Stimulated activated effector memory CD8-positive, alpha-beta T cell treated with anti-CD3 and anti-CD28 coated beads, Interleukin-12 subunit alpha, Interleukin-12 subunit beta, amount 100 ng/mL, for 72 hours (primary cell): ENCODE data around the gene SAG.

Experiments
- ATAC-seq: fragments of 150-1000 bp; cut with Tn5 transposase; 2 replicates; pipeline ENCODE4 v1.10.0; 2021
- DNase-seq, 2 donors: peaks; one replicate each; pipeline ENCODE4 v3.0.0; 2021 to 2022; ENCODE audit warnings: low spot score in 2 of 2
- H3K27ac Mint-ChIP-seq: one replicate; pipeline ENCODE4 v1.8.0; 2022; ENCODE audit warnings: mild to moderate bottlenecking, mixed read lengths
- H3K36me3 Mint-ChIP-seq: one replicate; pipeline ENCODE4 v1.8.0; 2022; ENCODE audit warnings: mild to moderate bottlenecking, mixed read lengths
- H3K4me1 Mint-ChIP-seq: one replicate; pipeline ENCODE4 v1.8.0; 2022; ENCODE audit warnings: mixed read lengths
- H3K4me3 Mint-ChIP-seq: one replicate; pipeline ENCODE4 v1.8.0; 2022; ENCODE audit warnings: mild to moderate bottlenecking, mixed read lengths
- H3K9me3 Mint-ChIP-seq: one replicate; pipeline ENCODE4 v1.8.0; 2022; ENCODE audit warnings: mixed read lengths

SAG gene

DNA sequence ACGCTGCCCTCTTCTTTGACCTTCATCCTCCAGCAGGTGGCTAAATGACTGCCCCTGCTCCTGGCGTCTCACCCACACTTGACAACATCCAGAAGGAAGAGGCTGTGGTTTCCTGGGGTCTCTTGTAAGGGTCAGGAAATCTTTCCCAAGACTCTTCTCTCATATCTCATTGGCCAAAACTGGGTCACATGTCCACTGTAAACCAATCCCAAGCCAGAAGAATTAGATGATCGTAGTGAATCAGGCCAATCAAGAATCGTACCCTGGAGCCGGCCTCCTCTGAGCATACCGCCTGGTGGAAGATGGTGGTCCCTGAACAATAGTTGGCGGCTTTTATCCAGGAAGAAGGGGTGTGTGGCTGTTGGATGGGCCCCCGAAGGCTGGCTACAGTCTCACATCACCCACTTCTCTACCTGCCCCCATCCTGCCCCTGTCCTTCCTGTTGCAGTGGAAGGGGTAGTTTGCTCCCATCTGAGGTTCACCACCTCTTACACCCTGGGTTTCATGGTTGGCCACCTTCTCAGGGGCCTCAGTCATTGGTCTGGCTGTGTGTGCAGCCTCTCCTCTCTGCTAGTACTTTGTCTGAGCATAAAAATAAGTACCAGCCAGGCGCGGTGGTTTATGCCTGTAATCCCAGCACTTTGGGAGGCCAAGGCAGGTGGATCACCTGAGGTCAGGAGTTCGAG, 3.8 kb downstream of the SAG start:
- ATAC-seq (peak; percentile 32), DNase-seq (no peak)
- H3K27ac Mint-ChIP-seq, result no peak overlapping the region
- no peak overlapping the region for H3K4me3 Mint-ChIP-seq
- H3K36me3 Mint-ChIP-seq, result no peaks in the 10 kb centered on the region
- no peaks in the 10 kb centered on the region for H3K9me3 Mint-ChIP-seq
- H3K4me1 Mint-ChIP-seq, result peaks cover 22% of the 10 kb centered on the region

DNA sequence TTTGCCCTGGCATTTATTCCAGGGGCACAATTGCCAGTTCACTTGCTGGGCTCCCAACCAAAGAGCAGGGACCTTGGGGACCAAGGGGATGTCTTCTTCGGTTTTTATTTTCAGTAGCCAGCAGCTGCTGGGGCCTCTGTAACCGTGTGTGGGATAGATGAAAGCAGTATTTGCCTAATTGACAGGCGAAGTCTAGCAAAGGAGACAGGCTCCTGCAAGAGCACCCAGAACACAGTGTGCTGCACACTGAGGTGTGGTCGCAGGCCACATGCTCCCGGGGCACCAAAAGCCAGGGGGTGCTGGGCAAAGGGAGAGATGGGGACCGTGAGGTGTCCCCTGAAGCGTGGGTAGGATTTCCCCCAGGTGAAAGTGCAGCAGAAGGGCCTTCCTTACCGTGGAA, 5.3 kb downstream of the SAG start:
- no peaks in the 10 kb centered on the region for H3K9me3 Mint-ChIP-seq
- DNase-seq (no peak), ATAC-seq (no peak)
- H3K36me3 Mint-ChIP-seq, result no peaks in the 10 kb centered on the region
- peaks cover 22% of the 10 kb centered on the region for H3K4me1 Mint-ChIP-seq
- no peak overlapping the region for H3K4me3 Mint-ChIP-seq
- peak overlapping the region; percentile 62 for H3K27ac Mint-ChIP-seq

DNA sequence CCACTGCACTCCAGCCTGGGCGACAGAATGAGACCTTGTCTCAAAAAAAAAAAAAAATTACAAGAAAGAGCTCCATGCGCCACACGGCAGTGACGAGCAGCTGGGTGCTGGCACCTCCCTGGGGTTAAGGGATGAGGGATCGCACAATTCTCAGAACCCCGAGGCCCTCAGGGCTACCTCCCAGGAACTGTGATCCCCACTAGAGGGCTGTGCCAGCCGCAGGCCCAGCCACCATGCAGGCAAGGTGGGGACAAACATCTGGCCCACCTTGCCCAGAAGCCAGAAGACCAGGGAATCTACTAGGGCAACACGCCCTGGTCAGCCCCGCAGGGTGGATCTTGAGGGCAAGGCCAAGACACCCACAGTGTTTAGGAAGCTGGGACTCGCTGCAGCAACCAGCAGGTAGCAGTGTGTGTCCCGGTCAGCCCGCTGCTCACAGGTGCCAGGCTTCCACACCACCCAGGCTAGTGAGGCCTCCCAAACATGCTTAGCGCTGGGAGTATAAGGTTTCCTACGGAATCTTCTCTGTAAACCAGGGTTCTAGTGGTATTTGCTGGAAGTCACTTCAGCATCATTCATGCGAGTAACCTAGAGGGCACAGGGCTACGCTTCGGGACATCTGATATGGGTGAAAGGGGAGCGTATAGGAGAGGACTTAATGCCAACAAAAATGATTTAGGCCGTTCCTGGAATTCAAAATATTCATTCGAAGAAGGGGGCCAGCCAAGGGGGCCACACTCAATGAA, 6.7 kb downstream of the SAG start:
- ATAC-seq (no peak), DNase-seq (no peak)
- H3K27ac Mint-ChIP-seq, result no peak overlapping the region
- H3K36me3 Mint-ChIP-seq, result no peaks in the 10 kb centered on the region
- H3K9me3 Mint-ChIP-seq, result no peaks in the 10 kb centered on the region
- no peak overlapping the region for H3K4me3 Mint-ChIP-seq
- H3K4me1 Mint-ChIP-seq, result peaks cover 22% of the 10 kb centered on the region

DNA sequence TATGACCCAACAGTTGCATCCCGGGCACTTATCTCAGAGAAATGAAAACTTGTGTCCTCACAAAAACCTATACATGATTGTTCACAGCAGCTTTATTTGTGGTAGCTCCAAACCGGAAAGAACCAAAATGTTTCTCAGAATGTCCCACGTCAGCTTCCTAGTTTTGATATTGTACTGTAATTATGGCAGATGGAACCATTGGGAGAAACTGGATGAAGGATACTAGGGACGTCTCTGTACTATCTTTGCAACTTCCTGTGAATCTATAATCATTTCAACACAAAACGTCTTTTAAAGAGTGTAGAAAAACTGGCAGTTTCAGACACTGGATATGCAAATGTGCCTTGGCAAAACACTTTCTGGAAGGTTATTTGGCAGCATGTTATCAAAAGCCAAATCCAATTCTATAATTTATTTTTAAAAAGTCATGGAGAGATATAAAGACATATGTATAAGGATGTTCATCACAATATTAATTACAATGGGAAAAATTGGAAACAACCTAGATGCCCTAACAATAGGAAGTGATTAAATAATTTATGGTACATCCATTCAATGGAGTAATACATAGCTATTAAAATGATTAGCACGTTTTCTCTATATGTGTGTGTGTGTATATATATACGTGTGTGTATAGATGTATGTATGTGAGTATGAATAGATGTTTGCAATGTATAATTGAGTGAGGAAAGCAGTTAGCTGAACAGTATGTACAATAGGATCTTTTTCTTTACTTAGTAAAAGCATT, 9.8 kb downstream of the SAG start:
- Mint-ChIP-seq H3K36me3 (no peaks in the 10 kb centered on the region), H3K4me3 (no peak overlapping the region), H3K4me1 (peaks cover 6% of the 10 kb centered on the region), H3K27ac (no peak overlapping the region), H3K9me3 (no peaks in the 10 kb centered on the region)
- DNase-seq (no peak), ATAC-seq (no peak)

DNA sequence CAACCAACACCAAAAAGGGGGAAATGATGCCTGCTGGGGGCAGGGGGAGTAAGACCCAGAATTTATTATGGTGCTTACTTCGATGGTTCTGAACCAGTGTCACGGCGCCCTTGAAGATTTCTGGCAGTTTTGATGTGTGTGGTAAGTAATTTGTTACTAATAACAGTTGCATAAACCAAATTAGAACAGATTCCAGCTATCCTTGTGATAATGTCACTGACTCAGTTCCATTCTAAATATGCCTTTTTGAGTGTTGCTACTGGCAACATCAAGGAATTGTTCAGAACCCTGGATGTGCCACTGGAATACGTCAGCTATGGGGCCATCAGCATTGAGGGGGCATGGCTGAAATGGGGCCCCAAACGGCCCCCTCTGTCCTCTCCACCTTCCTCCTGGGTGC, 11.6 kb downstream of the SAG start:
- Mint-ChIP-seq H3K4me3 (no peak overlapping the region), H3K4me1 (peaks cover 5% of the 10 kb centered on the region), H3K27ac (no peak overlapping the region), H3K36me3 (no peaks in the 10 kb centered on the region), H3K9me3 (no peaks in the 10 kb centered on the region)
- no peak for DNase-seq
- ATAC-seq, result no peak

DNA sequence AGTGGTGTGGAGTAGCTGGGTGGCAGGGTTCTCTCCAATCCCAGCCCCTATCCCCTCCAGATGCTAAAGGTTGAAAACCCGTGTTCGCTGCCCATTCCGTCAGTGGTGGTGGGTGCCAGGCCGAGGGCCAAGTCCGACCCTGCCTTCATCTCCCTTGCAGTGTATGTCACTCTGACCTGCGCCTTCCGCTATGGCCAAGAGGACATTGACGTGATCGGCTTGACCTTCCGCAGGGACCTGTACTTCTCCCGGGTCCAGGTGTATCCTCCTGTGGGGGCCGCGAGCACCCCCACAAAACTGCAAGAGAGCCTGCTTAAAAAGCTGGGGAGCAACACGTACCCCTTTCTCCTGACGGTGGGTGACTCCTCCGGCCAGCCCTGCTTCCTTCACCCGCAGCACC, 12.9 kb downstream of the SAG start:
- peaks cover 8% of the 10 kb centered on the region for H3K4me1 Mint-ChIP-seq
- no peak overlapping the region for H3K27ac Mint-ChIP-seq
- ATAC-seq, result no peak
- no peaks in the 10 kb centered on the region for H3K9me3 Mint-ChIP-seq
- no peak for DNase-seq
- no peak overlapping the region for H3K4me3 Mint-ChIP-seq
- H3K36me3 Mint-ChIP-seq, result no peaks in the 10 kb centered on the region

DNA sequence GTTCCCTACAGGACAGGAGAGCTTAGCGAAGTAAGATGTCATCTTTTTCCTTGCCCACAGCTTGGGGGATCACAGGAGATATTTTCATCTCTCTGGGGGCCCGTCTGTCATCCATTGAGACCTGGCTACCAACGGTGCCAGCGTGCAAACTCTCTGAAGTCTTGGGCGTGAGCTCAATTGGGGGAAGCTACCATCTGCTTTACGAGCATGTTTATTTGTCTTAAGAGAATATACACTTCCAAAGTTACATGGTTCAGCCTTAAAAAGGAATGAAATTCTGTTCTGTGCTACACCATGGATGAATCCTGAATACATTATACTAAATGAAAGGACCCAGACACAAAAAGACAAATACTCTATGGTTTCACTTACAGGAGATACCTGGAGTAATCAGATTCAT, 13.6 kb downstream of the SAG start:
- no peak for DNase-seq
- no peak for ATAC-seq
- H3K4me1 Mint-ChIP-seq, result peaks cover 8% of the 10 kb centered on the region
- no peak overlapping the region for H3K4me3 Mint-ChIP-seq
- H3K9me3 Mint-ChIP-seq, result no peaks in the 10 kb centered on the region
- no peak overlapping the region for H3K27ac Mint-ChIP-seq
- H3K36me3 Mint-ChIP-seq, result no peaks in the 10 kb centered on the region

DNA sequence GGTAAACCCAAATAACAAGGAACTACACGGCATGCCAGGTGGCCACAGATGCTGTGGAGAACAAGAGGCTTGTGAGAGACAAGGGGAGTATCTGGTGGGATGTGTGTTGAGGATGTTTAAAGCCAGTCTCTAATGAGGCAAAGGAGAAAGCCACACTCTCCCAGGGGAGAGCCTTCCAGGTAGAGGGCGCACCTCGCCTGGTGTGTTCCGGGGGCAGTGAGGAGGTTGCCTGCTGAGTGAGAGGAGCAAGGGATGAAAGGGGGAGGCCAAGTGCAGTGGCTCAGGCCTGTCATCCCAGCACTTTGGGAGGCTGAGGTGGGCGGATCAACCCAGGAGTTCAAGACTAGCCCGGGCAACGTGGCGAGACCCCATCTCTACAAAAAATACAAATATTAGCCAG, 16.2 kb downstream of the SAG start:
- Mint-ChIP-seq H3K9me3 (no peaks in the 10 kb centered on the region), H3K27ac (peak overlapping the region; percentile 27), H3K36me3 (no peaks in the 10 kb centered on the region), H3K4me3 (no peak overlapping the region), H3K4me1 (peaks cover 8% of the 10 kb centered on the region)
- ATAC-seq (no peak), DNase-seq (no peak)

DNA sequence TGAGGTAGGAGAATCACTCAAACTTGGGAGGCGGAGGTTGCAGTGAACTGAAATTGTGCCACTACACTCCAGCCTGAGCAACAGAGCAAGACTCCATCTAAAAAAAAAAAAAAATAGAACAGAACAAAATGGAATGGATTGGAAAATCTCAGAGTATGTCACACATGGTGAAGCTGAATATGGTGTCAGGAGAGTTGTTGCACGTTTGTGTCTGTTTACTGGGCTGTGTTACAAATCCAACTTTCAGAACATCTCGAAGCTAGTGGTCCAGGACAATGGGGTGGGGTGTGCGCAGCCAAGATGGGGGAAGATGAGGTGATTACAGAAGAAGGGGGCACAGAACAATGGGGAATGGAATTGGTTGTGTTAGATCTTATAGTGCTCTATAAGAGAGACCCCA, 17.6 kb downstream of the SAG start:
- DNase-seq (no peak), ATAC-seq (no peak)
- H3K4me1 Mint-ChIP-seq, result peaks cover 8% of the 10 kb centered on the region
- H3K27ac Mint-ChIP-seq, result no peak overlapping the region
- no peaks in the 10 kb centered on the region for H3K36me3 Mint-ChIP-seq
- H3K9me3 Mint-ChIP-seq, result no peaks in the 10 kb centered on the region
- H3K4me3 Mint-ChIP-seq, result no peak overlapping the region

DNA sequence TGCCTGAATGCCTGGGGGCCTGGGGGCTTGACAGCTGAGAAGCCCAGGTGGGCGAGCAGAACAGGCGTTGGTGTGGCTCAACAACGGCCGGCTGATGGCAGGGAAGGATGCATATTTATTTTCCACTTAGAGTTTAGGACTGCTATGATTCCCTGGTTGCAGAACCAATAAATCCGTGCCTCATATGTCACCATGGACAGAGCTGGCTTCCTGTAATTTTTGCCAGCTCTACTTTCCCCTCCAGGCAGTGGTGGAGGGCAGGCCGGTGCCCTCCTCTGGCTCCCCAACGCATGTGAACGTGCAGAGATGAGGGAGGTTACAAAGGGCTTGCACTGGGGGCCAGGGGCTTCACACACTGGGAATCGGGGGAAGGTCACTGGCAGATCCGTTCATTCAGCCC, 18.2 kb downstream of the SAG start:
- Mint-ChIP-seq H3K36me3 (no peaks in the 10 kb centered on the region), H3K4me1 (peaks cover 9% of the 10 kb centered on the region), H3K4me3 (no peak overlapping the region), H3K9me3 (no peaks in the 10 kb centered on the region), H3K27ac (no peak overlapping the region)
- DNase-seq, result no peak
- no peak for ATAC-seq

DNA sequence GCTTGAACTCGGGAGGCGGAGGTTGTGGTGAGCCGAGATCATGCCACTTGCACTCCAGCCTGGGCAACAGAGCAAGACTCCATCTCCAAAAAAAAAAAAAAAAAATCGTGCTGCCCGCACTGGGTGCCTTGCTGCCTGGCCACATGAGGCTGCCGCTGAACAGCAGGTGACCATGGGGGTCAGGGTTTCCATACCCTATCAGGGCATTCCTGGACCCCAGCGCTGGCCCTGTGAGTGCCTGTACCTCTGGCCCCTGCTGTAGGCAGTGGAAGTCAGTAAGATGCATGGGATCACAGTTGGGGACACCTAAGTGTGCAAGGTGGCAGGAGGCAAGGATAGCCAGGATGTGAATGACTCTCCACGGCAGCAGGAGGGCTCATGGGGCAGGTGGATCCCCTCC, 18.9 kb downstream of the SAG start:
- no peak for DNase-seq
- no peak for ATAC-seq
- Mint-ChIP-seq H3K36me3 (no peaks in the 10 kb centered on the region), H3K4me3 (no peak overlapping the region), H3K9me3 (peaks cover 3% of the 10 kb centered on the region), H3K27ac (no peak overlapping the region), H3K4me1 (peaks cover 16% of the 10 kb centered on the region)

DNA sequence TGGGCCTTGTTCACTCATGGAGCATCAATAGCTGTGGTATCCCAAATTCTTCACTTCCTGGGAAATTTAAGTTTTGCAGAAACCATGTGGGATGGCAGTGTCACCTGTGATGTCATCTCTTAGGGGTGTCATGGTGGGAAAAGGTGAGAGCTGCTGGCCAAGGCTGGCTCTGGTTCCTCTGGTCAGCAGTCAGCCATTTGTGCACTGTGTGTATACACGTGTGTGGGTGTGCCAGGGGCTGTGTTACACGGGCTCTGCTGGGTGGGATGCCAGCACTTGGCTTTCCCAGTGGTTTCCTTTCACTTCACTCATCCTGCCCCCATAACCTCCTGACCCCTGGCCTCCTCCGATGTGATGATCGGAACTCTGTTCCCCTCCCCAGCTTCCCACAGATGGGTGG, 21.3 kb downstream of the SAG start:
- H3K36me3 Mint-ChIP-seq, result no peaks in the 10 kb centered on the region
- DNase-seq (no peak), ATAC-seq (no peak)
- H3K9me3 Mint-ChIP-seq, result peaks cover 3% of the 10 kb centered on the region
- H3K4me3 Mint-ChIP-seq, result no peak overlapping the region
- H3K4me1 Mint-ChIP-seq, result peaks cover 30% of the 10 kb centered on the region
- peak overlapping the region; percentile 48 for H3K27ac Mint-ChIP-seq

DNA sequence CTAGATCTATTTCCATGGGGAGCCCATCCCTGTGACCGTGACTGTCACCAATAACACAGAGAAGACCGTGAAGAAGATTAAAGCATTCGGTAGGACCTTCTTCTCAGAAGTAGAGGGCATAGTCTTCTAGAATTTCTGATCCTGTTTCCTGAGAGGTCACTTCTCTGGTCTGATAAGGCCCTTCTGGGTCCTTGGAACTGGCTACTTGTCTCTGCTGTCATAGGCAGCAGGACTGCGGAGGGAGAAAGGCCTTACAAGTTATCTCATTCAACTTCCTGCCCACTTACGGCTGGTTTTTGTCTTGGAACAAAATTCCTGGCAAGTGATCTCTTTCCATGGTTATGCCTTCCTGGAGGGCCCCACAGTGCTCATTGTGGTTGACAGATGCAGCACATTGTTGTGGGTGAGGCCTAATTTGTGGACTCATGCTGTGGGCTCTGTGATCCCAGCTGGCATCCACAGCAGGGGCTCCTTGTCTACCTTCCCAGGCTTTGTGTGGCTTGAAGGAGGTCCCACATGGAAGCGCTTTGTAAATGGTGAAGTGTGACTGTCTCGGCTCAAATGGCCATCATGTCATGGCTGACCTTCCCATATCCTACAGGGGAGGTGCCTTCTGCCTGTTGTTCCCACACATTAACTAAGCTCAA, 22.0 kb downstream of the SAG start:
- H3K4me3 Mint-ChIP-seq, result no peak overlapping the region
- no peak for DNase-seq
- no peak for ATAC-seq
- H3K9me3 Mint-ChIP-seq, result peaks cover 3% of the 10 kb centered on the region
- H3K4me1 Mint-ChIP-seq, result peaks cover 28% of the 10 kb centered on the region
- H3K27ac Mint-ChIP-seq, result peak overlapping the region; percentile 48
- H3K36me3 Mint-ChIP-seq, result no peaks in the 10 kb centered on the region

DNA sequence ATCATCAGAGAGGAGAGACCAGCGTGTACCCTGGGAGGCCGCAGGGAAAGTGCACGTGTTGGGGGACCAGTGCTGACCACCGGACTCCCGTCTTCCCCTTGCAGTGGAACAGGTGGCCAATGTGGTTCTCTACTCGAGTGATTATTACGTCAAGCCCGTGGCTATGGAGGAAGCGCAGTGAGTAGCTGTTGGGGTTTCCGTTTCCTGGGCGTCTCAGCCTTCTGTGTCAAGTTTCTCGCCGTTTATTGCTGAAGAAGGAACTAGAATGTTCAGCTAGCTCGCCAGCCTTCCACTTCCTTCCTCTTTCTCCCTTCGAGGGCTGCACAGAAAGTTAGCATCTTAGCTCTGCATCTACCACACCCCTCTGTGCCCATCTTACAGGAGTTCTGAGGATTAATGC, 23.9 kb downstream of the SAG start:
- peak overlapping the region; percentile 63 for H3K4me3 Mint-ChIP-seq
- DNase-seq, result peak; percentile 38 to 77
- H3K9me3 Mint-ChIP-seq, result peaks cover 3% of the 10 kb centered on the region
- peaks cover 34% of the 10 kb centered on the region for H3K4me1 Mint-ChIP-seq
- no peaks in the 10 kb centered on the region for H3K36me3 Mint-ChIP-seq
- H3K27ac Mint-ChIP-seq, result peak overlapping the region; percentile 97
- ATAC-seq, result peak; percentile 90

DNA sequence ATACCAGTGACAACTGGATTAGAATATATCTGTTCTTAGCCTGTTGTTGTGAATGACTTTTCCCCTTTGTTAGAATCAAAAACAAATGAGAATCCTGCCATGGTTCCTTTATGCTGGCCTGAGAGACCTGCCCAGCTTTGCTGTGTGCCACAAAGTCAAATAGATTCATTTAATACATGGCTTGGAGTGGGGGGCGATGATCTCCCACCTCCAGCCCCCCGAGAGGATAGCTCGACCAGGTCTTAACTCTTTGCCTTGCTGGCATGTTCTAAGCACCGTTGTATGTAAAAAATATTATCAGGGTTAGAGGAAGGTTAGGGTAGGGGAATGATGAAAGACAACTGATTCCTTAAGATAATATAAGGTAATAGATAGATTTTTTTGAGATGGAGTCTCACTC, 24.5 kb downstream of the SAG start:
- Mint-ChIP-seq H3K27ac (peak overlapping the region; percentile 97), H3K9me3 (peaks cover 3% of the 10 kb centered on the region), H3K4me1 (peaks cover 34% of the 10 kb centered on the region), H3K4me3 (peak overlapping the region; percentile 63), H3K36me3 (no peaks in the 10 kb centered on the region)
- ATAC-seq (no peak), DNase-seq (no peak)
